HG02870 (cell line): ENCODE data around the gene CLIC4.
A peak's percentile ranks its signal among the peaks of the same experiment; 100 is the strongest.
"Not testable (repeated sequence)": the region's sequence is repeated elsewhere in the genome, so short reads cannot be mapped to it uniquely, and the experiment has no call there.

Source experiments
- ATAC-seq: cut with Tn5 transposase; IDR thresholded peaks from one replicate; pipeline ENCODE4 v1.9.1; 2021; ENCODE audit warnings: mild to moderate bottlenecking, moderate library complexity; ENCODE audit not compliant: unreplicated experiment

The CLIC4 gene

GRCh38 chr1:24744911-24745710, at the start of gene CLIC4:
CLIC4 (plus strand) TSS chr1:24745447; CDS start chr1:24745554, 107 bp downstream.
- ATAC-seq = peak; percentile 69

DNA sequence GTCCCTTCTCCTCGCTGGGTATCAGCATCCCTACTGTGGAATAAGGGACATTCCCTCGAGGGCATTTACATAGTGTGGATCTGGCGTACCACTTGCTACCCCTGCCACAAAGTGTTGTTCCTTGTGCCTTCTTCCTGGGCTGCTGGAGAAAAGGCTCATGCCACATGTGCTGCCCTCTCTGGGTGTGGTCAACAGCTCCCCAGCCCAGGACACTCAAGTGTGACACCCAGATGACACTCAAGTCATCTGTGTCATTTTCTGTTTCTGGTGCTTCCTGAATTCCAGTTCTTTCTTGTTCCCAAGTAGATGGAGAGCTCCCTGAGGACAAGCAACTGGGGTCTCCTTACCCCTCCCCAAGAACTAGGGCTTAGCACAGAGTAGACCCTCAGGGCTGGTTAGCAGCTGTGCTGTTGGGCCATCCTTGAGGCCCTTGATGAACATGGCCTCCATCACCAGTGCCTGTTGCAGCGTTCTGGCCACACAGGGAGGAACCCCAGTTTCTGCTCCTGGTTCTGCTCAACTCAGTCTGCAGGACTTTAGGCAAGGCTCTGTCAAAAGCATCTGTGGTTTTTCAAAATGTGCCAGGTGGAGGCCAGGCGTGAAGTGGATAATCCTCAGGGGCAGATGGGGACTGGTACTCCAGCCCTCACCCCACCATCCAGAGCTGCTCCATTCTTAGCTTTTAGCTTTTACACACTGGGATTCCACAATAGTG, 49.0 kb upstream of the CLIC4 start:
- no peak for ATAC-seq

GRCh38 chr1:24696756-24697330, 48.4 kb upstream of the CLIC4 start:
- ATAC-seq = no peak

- not testable (repeated sequence) for ATAC-seq
These were observed 47.7 kb upstream of the CLIC4 start for GRCh38 chr1:24697453-24698001.

GRCh38 chr1:24698326-24698725, 46.9 kb upstream of the CLIC4 start:
- not testable (repeated sequence) for ATAC-seq

- no peak for ATAC-seq
These were observed 45.6 kb upstream of the CLIC4 start for GRCh38 chr1:24699628-24700027.

DNA sequence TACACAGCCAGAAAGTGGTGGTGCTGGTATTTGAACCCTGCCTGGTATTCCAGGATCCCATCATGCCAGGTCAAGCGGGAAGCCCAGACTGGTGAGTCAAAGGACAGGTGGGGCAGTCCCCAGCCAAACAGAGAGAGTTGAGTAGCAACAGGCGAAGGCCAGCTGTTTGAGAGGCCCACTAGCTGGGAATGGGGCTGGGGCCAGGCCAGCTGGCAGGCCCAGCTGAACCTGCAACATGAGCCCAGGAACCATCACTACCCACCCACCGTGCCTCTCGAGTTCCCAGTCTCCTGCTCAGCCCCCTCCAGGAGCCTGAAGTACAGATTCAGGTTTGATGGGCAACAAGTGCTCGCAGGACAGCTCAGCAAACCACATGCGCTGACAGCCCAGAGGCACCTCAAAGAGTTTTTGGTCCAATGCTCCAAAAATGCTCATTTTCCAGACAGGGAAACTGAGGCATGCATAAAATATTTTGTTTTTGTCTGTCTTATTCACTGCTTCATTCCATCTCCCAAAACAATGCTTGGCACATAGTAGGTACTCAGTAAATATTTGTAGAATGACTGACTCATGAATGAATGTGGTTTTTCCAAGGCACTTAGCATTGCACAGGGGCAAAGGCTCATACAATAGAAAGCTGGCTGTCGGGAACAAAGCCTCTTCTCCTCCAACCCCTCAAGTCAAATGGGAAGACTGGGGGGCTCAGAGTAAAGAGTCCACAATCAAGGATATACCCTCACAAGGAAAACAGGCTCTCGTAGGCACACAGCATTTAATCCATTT, 42.5 kb upstream of the CLIC4 start:
- no peak for ATAC-seq

DNA sequence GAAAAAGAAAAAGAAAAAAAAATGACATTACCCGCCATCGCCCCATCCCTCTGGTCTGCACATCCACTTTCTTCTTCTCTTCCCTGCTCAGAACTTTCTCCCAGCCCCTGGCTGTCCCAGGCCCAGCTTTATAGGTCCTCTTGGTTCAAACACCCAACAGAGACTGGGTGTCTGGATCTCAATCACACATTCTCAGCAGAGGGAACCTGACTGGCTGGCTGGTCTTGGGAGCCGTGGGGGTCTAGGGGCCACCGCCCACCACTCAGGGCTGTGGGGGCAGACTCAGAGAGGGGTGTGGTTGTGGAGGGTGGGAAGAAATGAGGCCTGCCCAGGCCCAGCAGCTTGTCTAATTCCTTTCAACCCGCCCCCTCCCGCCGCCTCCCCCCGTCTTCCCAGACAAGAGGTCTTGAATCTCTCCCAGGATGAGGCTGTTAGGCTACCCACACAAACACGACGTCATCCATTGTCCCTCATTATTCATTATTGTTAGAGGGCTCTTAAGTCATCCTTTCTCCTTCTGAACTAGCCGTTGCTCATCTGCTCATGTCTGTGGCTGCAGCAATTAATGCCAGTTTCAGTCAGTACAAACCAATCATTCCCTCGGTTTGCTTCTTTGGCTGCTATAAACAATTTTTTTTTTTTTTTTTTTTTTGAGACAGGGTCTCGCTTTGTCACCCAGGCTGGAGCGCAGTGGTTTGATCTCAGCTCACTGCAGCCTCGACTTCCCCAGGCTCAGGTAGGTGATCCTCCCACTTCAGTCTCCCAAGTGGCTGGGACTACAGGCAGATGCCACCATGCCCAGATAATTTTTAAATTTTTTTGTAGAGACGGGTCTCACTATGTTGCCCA, 40.6 kb upstream of the CLIC4 start:
- no peak for ATAC-seq

GRCh38 chr1:24705260-24706073, 39.8 kb upstream of the CLIC4 start:
- no peak for ATAC-seq

GRCh38 chr1:24706074-24706389, 39.2 kb upstream of the CLIC4 start:
- ATAC-seq = not testable (repeated sequence)

- ATAC-seq = no peak
These were observed 37.6 kb upstream of the CLIC4 start for GRCh38 chr1:24707687-24708086.

GRCh38 chr1:24708938-24709337, 36.3 kb upstream of the CLIC4 start:
- ATAC-seq = no peak

GRCh38 chr1:24709791-24710441, 35.3 kb upstream of the CLIC4 start:
- ATAC-seq = no peak

DNA sequence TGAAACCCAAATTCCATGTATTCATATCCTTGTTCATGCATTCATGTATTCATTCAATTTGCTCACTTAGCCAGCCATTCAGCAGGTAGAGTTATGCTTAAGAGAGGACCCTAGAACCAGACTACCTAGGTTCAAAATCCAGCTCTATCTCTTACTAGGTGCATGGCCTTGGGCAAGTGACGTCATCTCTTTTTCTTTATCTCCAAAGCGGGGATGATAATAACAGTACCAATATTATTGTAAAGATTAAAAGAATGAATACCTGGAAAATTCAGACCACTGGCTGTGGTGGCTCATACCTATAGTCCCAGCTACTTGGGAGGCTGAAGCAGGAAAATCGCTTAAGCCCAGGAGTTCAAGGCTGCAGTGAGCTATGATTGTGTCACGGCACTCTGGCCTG, 33.9 kb upstream of the CLIC4 start:
- ATAC-seq = no peak

DNA sequence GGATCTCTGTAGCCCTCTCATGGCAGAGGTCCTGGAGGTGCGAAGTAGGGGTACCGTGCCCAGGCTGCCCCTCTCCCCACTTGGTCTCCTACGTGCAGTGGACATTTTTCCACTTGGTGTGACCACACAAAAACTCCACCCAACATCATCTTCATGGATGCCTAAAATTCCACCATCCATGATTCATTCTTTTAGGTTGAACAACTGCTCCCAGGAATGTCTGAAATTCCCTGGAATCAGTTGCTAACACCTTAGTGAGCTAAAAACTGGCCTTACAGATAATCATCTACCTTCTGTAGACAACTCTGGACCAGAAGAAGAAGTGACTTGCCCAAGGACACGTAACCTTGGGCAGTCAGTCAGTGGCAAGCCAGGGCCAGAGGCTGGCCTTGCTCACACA, 32.1 kb upstream of the CLIC4 start:
- no peak for ATAC-seq

DNA sequence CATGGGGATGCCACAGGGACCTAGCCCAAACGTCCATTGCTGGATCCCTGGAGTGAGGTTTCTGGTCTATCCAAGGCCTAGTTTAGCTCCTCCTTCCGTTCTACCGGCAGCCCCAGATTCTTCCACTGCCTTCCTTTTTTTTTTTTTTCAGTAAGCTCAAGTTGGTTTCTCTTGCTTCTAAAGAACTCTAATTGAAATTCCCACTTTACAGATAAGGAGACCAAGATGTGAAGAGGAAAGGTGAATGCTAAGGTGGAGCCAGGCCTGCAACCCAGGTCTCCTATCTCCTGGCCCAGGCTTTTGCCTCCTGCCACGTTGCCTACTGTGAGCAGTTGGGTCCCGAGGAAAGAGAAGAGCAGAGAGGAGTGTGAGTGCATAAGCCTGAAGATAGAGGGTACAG, 31.5 kb upstream of the CLIC4 start:
- ATAC-seq = no peak

DNA sequence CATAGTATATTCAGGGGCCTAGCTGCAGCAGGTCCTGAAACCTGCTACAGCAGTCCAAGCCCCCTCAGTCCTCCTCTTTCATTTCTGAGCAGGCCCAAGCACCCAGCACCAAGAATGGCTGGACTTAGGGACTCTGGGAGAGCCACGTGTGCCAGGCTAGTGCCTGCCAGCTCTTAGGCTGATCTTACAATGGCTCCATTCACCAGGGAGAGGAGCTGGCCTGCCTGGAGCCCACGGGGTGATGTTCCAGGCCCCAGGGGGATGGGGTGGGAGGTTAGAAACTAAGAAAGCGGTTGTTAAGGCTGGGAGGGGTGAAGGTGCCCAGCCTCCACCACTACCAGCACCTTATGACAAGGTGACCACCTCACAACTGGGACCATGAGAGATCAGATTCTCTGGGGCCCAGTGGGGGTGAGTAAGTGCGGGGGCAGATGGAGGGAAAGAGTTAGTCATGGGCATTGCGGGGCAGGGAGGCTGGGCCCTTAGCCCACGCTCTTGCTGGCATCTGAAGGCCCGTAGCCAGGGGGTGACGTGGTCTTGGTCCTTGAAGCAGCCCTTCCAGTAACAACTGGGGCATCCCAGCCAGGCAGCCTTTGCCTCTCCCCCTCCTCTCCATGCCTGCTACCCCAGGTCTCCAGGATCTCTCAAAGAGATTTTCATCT, 30.3 kb upstream of the CLIC4 start:
- ATAC-seq = no peak

DNA sequence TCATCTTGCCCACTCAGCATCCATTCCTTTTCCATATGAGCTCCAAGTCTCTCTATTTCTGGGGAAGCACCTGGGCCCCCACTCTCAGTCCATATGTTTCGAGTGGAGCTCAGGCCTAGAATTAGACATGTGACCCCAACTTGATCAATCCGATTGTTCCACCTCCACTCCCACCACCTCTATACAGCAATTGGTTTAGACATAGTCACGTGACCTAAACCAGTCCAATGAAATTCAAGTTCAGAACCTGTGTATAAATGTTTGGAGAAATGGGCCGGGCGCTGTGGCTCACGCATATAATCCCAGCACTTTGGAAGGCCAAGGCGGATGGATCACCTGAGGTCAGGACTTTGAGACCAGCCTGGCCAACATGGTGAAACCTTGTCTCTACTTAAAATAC, 29.6 kb upstream of the CLIC4 start:
- ATAC-seq = no peak
